SK-MEL-5 (cell line): ENCODE data around the gene TNFSF13. TPM values are rescaled to one million over a fixed set of nuclear protein-coding genes. Genes with fewer than 3 reads are reported as not detected.
A peak's percentile ranks its signal among the peaks of the same experiment; 100 is the strongest.

Experiments used
- DNase-seq: peaks from one replicate; pipeline ENCODE4 v3.0.0-alpha.2; 2016; ENCODE audit warnings: low read depth, low spot score
- in situ Hi-C: cut with HindIII; loops from 2 replicates; pipeline ENCODE4 v1.10.0; 2016; ENCODE audit warnings: low sequenced_read_pairs, high pct_unique_total_duplicates, low pct_unique_long_range_greater_than_20kb
- total RNA-seq: library from RNA; depleted of rRNA; stranded (reverse); fragments of >200 nt; shearing (Covaris generic); gene quantifications from 2 replicates; pipeline ENCODE4 v1.2.3, GENCODE V29; 2014

The TNFSF13 gene
- total RNA-seq, 1 experiment from 2014 or later, result 0.11 TPM

- DNase-seq, result no peak
- in situ Hi-C loops, result no loop called here
Measured at GRCh38 chr17:7563115-7563869, 4.7 kb downstream of the TNFSF13 start.

GRCh38 chr17:7569571-7569970 lies 11.0 kb downstream of the TNFSF13 start:
- no peak for DNase-seq
- in situ Hi-C loops, result no loop called here

GRCh38 chr17:7570351-7570750 lies 11.8 kb downstream of the TNFSF13 start:
- in situ Hi-C loops, result no loop called here
- DNase-seq, result no peak

GRCh38 chr17:7572338-7572587 lies 13.7 kb downstream of the TNFSF13 start:
- no peak for DNase-seq
- in situ Hi-C loops, result no loop called here

GRCh38 chr17:7572588-7573323 lies 14.2 kb downstream of the TNFSF13 start:
- in situ Hi-C loops, result no loop called here
- peak; percentile 99 for DNase-seq

- in situ Hi-C loops, result no loop called here
- peak; percentile 92 for DNase-seq
Measured at GRCh38 chr17:7573324-7574080, 15.0 kb downstream of the TNFSF13 start.

GRCh38 chr17:7574176-7574953 lies 15.8 kb downstream of the TNFSF13 start:
- no peak for DNase-seq
- in situ Hi-C loops, result no loop called here

- no peak for DNase-seq
- in situ Hi-C loops, result no loop called here
Measured at GRCh38 chr17:7575481-7575883, 16.9 kb downstream of the TNFSF13 start.

- no peak for DNase-seq
- in situ Hi-C loops, result no loop called here
Measured at GRCh38 chr17:7575959-7576358, 17.4 kb downstream of the TNFSF13 start.

GRCh38 chr17:7576432-7576937 lies 17.9 kb downstream of the TNFSF13 start:
- in situ Hi-C loops, result no loop called here

GRCh38 chr17:7577327-7578199 lies 19.0 kb downstream of the TNFSF13 start:
- in situ Hi-C loops, result no loop called here
- no peak for DNase-seq

More at GRCh38 chr17:7576432-7576937, 17.9 kb downstream of the TNFSF13 start:
- no peak for DNase-seq

GRCh38 chr17:7579001-7579833 lies 20.7 kb downstream of the TNFSF13 start, which contains the start of gene CD68:
Gene CD68 (plus strand): TSS chr17:7579638. CDS start chr17:7579678, 40 bp downstream.
- in situ Hi-C loops, result no loop called here
- peak; percentile 93 for DNase-seq

- DNase-seq, result no peak
- in situ Hi-C loops, result no loop called here
Measured at GRCh38 chr17:7579834-7580603, 21.5 kb downstream of the TNFSF13 start.

- DNase-seq, result no peak
- in situ Hi-C loops, result no loop called here
Measured at GRCh38 chr17:7580604-7581575, 22.3 kb downstream of the TNFSF13 start.
